NB4 (cell line): ENCODE data around the gene NDUFS6.

ENCODE experiments used
- DNase-seq: peaks from one replicate; pipeline ENCODE4 v3.0.0; 2010; ENCODE audit warnings: low read depth
- H3K4me3 ChIP-seq: one replicate; pipeline ENCODE4 v1.5.1; 2011; ENCODE audit warnings: mild to moderate bottlenecking, low read depth, low read length, moderate library complexity
- MYC ChIP-seq: IDR thresholded peaks from 2 replicates; pipeline ENCODE4 v1.6.1; 2011; ENCODE audit warnings: low read depth, low read length
- POLR2A ChIP-seq: IDR thresholded peaks from 2 replicates; pipeline ENCODE4 v1.6.1; 2011; ENCODE audit warnings: mild to moderate bottlenecking; ENCODE audit not compliant: insufficient read length; ENCODE audit errors: extremely low read depth
- TF ChIP-seq, protein P1 (sequence below): IDR thresholded peaks from 2 replicates; pipeline ENCODE4 v1.6.1; 2011; ENCODE audit warnings: low read depth, low read length
- TF ChIP-seq, protein P2 (sequence below): IDR thresholded peaks from one replicate; pipeline ENCODE4 v1.5.1; 2012; ENCODE audit warnings: low read depth, low read length

The NDUFS6 gene

DNA sequence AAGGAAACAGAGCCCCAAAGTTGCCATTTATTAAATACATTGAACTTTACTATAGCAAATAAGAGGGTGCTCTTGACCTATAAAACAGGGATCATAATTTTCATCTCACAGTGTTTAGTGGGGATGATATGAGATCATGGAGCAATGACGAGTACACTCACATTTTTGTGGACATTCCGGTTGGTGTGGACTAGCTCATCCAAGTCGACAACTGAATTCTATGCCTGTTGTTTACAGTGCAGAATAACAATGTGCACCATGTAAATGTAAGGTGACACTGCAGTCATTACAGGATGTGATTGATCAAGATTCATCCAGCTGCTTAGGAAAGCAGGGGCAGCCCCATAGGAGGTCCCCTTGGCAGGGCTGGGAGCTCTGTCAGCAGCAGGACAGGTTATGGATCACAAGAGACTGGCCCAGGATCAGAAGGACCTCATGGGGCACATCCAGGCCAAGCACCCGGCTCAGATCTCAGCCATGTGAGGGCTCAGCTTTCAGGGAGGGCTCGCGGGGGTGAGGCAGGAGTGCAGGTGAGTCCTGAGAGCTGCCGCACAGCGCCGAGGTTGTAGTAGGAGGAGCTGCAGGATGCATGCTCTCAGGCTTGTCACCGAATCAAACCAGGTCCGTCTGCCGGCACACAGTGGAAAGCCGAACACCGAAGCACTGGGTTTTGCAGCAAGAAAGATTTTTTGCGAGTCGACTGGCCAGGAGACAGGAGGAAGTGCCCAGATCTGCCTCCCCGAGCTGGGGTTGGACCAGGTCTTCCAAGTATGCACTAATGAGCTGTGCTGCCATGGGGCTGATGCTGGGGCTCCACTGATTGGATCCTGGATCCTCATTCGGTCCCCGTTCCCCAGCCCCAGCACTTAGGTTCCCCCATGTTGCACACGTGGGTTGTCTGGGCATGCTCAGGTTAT is 29.8 kb upstream of the NDUFS6 start:
- no peak for DNase-seq

DNA sequence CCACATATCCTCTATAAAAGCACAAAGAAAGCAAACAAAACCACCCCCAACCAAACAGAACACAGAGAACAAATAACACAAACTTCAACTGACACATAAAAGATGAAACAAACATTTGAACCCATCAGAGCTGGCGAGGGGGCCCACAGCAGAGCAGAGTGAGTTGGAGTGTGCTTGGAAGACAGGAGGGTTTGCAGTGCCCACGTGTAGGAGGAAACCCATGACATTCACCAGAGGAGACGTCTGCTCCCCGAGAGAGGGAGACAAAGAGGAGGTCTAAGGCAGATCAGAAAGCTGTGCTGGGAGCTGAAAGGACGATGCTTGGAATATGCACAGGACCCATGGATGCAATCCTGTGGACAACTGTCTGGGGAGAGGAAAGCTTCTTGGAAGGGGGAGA is 28.6 kb upstream of the NDUFS6 start:
- TF ChIP-seq, protein P1, sequence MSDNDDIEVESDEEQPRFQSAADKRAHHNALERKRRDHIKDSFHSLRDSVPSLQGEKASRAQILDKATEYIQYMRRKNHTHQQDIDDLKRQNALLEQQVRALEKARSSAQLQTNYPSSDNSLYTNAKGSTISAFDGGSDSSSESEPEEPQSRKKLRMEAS, result peak; percentile 84
- TF ChIP-seq POLR2A, result no peak
- TF ChIP-seq, protein P2, sequence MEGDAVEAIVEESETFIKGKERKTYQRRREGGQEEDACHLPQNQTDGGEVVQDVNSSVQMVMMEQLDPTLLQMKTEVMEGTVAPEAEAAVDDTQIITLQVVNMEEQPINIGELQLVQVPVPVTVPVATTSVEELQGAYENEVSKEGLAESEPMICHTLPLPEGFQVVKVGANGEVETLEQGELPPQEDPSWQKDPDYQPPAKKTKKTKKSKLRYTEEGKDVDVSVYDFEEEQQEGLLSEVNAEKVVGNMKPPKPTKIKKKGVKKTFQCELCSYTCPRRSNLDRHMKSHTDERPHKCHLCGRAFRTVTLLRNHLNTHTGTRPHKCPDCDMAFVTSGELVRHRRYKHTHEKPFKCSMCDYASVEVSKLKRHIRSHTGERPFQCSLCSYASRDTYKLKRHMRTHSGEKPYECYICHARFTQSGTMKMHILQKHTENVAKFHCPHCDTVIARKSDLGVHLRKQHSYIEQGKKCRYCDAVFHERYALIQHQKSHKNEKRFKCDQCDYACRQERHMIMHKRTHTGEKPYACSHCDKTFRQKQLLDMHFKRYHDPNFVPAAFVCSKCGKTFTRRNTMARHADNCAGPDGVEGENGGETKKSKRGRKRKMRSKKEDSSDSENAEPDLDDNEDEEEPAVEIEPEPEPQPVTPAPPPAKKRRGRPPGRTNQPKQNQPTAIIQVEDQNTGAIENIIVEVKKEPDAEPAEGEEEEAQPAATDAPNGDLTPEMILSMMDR, result peak; percentile 37
- TF ChIP-seq MYC, result peak; percentile 86
- H3K4me3 ChIP-seq, result no peak overlapping the region
- DNase-seq, result peak; percentile 53

More for the DNA sequence above, 29.8 kb upstream of the NDUFS6 start:
- TF ChIP-seq POLR2A (no peak), MYC (no peak)
- H3K4me3 ChIP-seq, result no peak overlapping the region

DNA sequence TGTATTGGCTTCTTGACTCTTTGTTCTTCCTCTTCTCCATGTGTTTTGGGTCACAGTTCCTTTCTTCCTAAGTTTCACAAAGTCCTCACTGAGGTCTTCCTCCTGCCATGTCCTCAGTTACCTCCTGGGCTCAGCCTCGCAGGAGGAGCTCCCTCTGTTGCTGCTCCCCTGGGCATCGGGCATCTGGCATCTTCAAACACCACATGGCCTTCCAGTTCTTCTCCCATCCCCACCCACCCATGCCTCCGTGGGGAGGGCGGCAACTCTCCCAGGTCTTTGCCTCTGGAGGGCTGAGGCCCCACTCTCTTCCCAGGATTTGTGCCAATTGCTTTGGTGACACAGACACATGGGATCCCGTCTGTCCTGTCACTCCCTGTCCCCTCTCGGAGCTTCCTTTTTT is 24.4 kb upstream of the NDUFS6 start:
- no peak overlapping the region for H3K4me3 ChIP-seq
- no peak for DNase-seq
- TF ChIP-seq POLR2A, result no peak
- TF ChIP-seq, protein P1, result no peak
- TF ChIP-seq, protein P2, result no peak
- TF ChIP-seq MYC, result no peak

DNA sequence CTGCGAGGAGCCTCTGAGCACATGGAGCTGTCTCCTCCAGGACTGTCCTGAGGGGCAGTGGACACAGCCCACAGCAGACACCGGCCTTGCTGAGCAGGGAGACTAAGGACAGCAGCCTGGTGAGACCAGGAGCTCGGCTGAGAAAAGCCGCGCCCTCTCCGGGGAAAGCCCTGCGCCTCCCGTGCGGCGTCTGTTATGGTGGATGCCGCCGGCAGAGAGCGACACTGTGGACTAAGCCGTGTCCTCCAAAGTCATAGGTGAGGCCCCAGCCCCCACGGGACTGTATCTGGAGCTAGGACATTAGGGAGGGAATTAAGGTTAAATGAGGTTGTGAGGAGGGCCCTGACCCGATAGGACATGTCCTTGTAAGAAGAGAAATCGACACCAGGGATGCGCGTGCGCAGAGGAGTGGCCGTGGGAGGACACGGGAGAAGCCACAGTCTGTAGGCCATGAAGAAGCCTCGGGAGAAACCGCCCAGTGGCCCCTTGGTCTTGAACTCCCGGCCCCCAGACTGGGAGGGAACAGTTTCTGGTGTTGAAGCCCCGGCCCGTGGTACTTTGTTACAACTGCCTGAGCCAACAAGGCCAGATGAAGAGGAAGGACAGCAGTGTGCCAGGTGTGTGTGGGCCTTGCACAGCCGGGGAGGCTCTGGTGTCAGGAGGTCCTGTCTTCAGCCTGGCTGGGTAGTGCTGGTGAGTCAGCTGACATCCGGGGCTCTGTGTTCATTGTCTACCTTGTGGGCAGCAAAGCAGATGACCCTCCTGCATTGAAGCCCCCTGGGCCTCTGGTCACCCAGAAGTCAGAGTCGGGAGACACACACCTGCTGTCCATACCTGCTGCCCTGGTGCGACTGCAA is 23.7 kb upstream of the NDUFS6 start:
- TF ChIP-seq, protein P2, result no peak
- TF ChIP-seq POLR2A (no peak), MYC (no peak)
- TF ChIP-seq, protein P1, result no peak
- DNase-seq, result no peak
- no peak overlapping the region for H3K4me3 ChIP-seq

DNA sequence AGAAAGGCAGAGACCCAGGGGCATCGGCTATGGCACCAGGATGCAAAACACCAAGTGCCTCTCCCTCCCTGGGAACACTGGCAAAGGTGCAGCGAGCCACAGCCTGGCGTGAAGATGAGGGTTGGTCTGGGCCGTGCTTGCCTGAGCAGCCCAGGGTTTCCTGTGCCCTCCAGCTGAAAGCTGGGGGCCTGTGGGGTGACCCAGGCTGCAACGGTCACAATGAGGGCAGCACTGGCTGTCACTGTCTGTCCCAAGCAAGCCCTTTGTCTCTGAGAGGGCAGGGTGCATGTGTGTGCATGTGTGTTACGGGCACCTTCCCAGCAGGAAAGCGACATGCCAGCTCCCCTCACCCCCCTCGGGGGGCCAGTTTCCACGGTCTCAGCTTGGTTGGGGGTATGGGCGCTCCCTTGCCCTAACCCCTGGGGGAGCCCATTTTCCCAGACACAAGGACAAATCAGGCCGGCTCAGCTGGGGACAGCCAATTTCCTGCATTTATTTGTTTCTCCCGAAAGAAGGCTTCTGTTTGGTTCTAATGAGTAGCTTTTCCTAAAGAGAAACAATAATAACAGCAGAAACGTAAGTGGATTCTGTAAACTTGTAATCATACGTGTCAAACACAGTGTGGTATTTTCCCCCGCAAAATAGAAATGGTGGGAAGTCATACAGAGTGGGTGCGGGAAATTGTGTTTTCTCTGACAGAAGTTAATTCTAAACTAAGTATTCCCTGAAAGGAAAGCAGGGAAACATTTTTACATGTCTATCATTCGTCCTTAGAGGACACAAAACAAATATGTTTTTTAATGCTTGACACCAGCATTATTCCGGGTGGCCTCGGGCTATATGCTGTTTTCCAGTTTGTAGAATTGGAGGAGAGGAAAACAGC is 22.8 kb upstream of the NDUFS6 start:
- no peak overlapping the region for H3K4me3 ChIP-seq
- TF ChIP-seq, protein P1, result no peak
- no peak for DNase-seq

DNA sequence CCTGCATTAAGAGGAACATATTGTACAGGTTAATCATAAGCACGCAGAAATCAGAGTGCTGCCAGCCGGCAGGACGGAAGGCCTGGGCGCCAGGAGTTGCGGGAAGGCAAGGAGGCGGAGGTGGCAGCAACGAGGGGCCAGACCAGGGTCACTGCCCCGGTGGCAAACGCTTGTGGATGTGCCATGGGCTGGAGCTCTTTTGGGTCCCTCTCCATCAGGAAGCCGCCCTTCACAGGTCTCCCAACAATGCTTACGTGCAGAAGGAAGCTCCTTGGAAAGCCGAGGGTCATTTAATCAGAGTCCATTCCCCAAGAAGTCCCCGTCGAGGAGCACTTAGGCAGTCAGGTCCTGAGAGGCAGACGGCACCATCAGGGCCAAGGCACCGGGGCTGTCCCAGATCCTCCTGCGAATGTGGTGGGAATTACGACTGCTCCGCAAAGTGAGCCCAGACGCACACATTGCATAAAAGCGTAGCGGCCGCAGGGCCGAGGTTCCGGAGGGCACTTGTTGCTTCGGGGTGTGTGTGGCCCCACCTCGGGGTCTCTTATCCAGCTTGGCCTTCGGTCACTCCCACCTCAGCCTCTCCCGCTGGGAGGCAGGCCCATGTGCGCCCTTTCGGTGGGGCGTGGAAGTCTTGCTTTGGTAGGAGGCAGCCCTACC is 22.1 kb upstream of the NDUFS6 start:
- TF ChIP-seq POLR2A, result no peak
- no peak for TF ChIP-seq MYC
- TF ChIP-seq, protein P2, result no peak
- TF ChIP-seq, protein P1, result no peak
- no peak overlapping the region for H3K4me3 ChIP-seq
- DNase-seq, result no peak
